NCI-H1930 (cell line): ENCODE results near the gene SPESP1.

Source experiments
- DNase-seq, 2 experiments: peaks; one replicate each; lab custom pipeline; 2025; lab: John Stamatoyannopoulos, UW

Gene SPESP1

GRCh38 chr15:68991723-68992122 is 61.4 kb downstream of the SPESP1 start:
- no peak for DNase-seq

GRCh38 chr15:68992696-68993095 is 62.4 kb downstream of the SPESP1 start:
- DNase-seq = no peak

GRCh38 chr15:68993276-68993675 is 63.0 kb downstream of the SPESP1 start:
- DNase-seq = no peak

GRCh38 chr15:68994149-68994548 is 63.8 kb downstream of the SPESP1 start:
- DNase-seq = no peak

- no peak for DNase-seq
These were observed 64.8 kb downstream of the SPESP1 start for GRCh38 chr15:68994981-68995761.
